Activated CD8-positive, alpha-beta T cell treated with anti-CD3 and anti-CD28 coated beads for 36 hours (primary cell): ENCODE results near the gene IQCK. TPM values are rescaled to one million over a fixed set of nuclear protein-coding genes. Genes with fewer than 3 reads are reported as not detected.

Experiments used
- ATAC-seq: fragments of 200-7000 bp; cut with Tn5 transposase; one replicate; pipeline ENCODE4 v1.10.0; 2021; ENCODE audit warnings: mild to moderate bottlenecking, moderate library complexity
- CTCF ChIA-PET: fragments of 350-600 bp; sonication (Branson Sonifier 250); formaldehyde crosslinking; loops from one replicate; lab custom pipeline; 2021; ENCODE audit warnings: antibody characterized with exemption; lab: Charles Lee
- POLR2A ChIA-PET: fragments of 350-600 bp; sonication (Branson Sonifier 250); formaldehyde crosslinking; loops from one replicate; lab custom pipeline; 2021; ENCODE audit warnings: antibody characterized with exemption; lab: Charles Lee
- DNase-seq: peaks from one replicate; pipeline ENCODE4 v3.0.0-alpha.2; 2020
- H3K27ac Mint-ChIP-seq: one replicate; pipeline ENCODE4 v1.8.0; 2021; ENCODE audit warnings: mild to moderate bottlenecking, mixed read lengths
- H3K27me3 Mint-ChIP-seq: one replicate; pipeline ENCODE4 v1.8.0; 2021; ENCODE audit warnings: mixed read lengths
- H3K36me3 Mint-ChIP-seq: one replicate; pipeline ENCODE4 v1.8.0; 2021; ENCODE audit warnings: low read depth, mixed read lengths
- H3K4me1 Mint-ChIP-seq: one replicate; pipeline ENCODE4 v1.8.0; 2021; ENCODE audit warnings: low read depth, mixed read lengths
- H3K4me3 Mint-ChIP-seq: one replicate; pipeline ENCODE4 v1.8.0; 2021; ENCODE audit warnings: mild to moderate bottlenecking, moderate library complexity, mixed read lengths
- H3K9me3 Mint-ChIP-seq: one replicate; pipeline ENCODE4 v1.8.0; 2021; ENCODE audit warnings: mixed read lengths
- intact Hi-C: fragments of 100-400 bp; cut with micrococcal nuclease; formaldehyde crosslinking; loops from one replicate; pipeline ENCODE4 v1.10.0; 2022
- total RNA-seq, 2 experiments: library from RNA; stranded (reverse); gene quantifications; one replicate each; pipeline ENCODE4 v1.2.3, GENCODE V29; 2021
- TF ChIP-seq, protein P1 (sequence below): fragments of 200-600 bp; IDR thresholded peaks from one replicate; pipeline ENCODE4 v1.8.0; 2022; ENCODE audit warnings: antibody characterized with exemption, mild to moderate bottlenecking

The IQCK gene
- total RNA-seq, 2 experiments from 2014 or later = 1.7 to 3.5 TPM

DNA sequence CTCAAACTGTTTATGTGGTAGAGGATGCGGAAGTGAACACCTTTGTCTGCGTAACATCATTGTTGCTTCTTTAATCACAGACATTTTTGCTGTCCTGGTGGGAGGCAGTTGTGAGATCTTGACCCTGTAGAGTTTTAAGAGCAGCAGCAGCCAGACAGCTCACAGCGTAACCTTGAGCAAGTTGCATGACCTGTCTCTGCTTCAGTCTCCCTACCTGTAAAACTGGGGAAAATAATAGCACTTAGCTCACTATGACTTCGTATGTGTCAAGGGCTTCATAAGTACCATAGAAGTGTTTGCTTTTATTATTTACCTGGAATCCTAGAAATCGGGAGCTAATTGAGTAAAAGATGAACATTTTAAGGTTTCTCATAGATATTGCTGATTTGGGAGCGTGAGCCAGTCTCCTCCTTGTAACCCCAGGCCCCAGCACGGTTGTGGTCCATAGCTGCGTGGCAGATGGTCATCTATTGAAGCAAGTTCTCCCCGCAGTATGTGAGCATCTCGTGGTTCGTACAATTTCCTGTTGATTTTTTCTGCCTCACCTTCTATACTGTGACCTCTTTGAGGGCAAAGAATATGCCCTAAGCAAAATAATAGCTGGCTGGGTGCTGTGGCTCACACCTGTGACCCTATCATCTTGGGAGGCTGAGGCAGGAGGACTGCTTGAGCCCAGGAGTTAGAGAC is 132.2 kb downstream of the IQCK start:
- H3K36me3 Mint-ChIP-seq = no peaks in the 10 kb centered on the region
- ATAC-seq (no peak), DNase-seq (no peak)
- TF ChIP-seq, protein P1, sequence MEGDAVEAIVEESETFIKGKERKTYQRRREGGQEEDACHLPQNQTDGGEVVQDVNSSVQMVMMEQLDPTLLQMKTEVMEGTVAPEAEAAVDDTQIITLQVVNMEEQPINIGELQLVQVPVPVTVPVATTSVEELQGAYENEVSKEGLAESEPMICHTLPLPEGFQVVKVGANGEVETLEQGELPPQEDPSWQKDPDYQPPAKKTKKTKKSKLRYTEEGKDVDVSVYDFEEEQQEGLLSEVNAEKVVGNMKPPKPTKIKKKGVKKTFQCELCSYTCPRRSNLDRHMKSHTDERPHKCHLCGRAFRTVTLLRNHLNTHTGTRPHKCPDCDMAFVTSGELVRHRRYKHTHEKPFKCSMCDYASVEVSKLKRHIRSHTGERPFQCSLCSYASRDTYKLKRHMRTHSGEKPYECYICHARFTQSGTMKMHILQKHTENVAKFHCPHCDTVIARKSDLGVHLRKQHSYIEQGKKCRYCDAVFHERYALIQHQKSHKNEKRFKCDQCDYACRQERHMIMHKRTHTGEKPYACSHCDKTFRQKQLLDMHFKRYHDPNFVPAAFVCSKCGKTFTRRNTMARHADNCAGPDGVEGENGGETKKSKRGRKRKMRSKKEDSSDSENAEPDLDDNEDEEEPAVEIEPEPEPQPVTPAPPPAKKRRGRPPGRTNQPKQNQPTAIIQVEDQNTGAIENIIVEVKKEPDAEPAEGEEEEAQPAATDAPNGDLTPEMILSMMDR = no peak
- ChIA-PET POLR2A (no interaction called here), CTCF (interaction anchor here (1.1 kb wide), 1 partner anchor 58 kb away, joined by 3 read pairs; no protein-coding TSS in a partner anchor)
- H3K4me1 Mint-ChIP-seq = no peaks in the 10 kb centered on the region
- no peaks in the 10 kb centered on the region for H3K9me3 Mint-ChIP-seq
- H3K4me3 Mint-ChIP-seq = no peak overlapping the region
- intact Hi-C loops = no loop called here
- H3K27ac Mint-ChIP-seq = no peak overlapping the region
- peaks cover 7% of the 10 kb centered on the region for H3K27me3 Mint-ChIP-seq

DNA sequence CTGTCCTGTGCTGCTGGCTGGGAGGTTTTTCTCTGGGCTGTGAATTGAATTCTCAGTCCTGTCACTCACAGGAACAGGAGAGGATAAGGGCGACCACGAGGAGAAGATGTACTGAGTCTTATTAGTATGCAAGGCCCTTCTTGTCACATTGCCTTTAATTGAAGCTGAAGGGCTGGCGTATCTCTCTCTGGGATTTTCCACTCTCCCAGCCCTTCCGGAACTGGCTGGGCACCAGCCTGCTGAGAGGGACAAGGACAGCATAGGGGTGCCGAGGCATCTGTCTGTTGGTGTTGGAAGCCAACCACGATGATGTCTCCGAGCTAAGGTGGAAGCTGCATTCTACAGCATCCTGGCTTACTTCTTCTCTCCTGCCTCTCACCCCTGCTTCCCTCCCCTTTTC is 133.4 kb downstream of the IQCK start:
- Mint-ChIP-seq H3K27me3 (peaks cover 7% of the 10 kb centered on the region), H3K36me3 (no peaks in the 10 kb centered on the region), H3K4me3 (no peak overlapping the region), H3K27ac (no peak overlapping the region), H3K9me3 (no peaks in the 10 kb centered on the region), H3K4me1 (no peaks in the 10 kb centered on the region)
- no peak for ATAC-seq
- ChIA-PET POLR2A (no interaction called here), CTCF (no interaction called here)
- intact Hi-C loops = no loop called here
- DNase-seq = no peak
- TF ChIP-seq, protein P1 = no peak

DNA sequence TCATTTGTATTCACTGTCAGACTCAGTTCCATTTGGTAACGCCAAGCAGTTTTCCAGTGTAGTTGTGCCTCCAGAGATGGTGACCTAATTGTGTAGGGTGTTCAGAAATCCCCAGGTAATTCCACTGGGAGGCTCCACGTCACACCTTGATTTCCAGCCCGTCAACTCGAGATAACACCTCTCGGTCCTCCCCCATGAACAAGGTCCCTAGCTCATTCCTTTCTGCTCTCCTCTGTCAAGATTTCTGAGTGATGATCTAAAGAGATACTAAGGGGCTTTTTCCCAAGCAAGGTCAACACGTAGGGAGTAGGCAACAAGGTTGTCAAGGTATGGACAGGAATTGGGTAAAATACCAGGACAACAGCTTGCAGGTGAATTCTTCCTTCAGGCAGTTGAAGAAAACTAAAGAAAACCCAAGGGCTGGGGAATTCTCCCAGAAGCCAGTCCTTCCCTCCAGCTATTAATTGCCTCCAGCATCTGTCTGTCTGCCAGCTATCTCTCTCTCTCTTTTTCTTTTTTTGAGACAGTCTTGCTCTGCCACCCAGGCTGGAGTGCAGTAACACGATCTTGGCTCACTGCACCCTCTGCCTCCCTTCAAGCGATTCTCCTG is 135.2 kb downstream of the IQCK start:
- ATAC-seq = no peak
- Mint-ChIP-seq H3K36me3 (no peaks in the 10 kb centered on the region), H3K4me3 (no peak overlapping the region), H3K27ac (no peak overlapping the region), H3K4me1 (no peaks in the 10 kb centered on the region), H3K27me3 (peaks cover 6% of the 10 kb centered on the region), H3K9me3 (no peaks in the 10 kb centered on the region)
- CTCF ChIA-PET = no interaction called here
- TF ChIP-seq, protein P1 = no peak
- intact Hi-C loops = no loop called here
- DNase-seq = no peak
- POLR2A ChIA-PET = no interaction called here

DNA sequence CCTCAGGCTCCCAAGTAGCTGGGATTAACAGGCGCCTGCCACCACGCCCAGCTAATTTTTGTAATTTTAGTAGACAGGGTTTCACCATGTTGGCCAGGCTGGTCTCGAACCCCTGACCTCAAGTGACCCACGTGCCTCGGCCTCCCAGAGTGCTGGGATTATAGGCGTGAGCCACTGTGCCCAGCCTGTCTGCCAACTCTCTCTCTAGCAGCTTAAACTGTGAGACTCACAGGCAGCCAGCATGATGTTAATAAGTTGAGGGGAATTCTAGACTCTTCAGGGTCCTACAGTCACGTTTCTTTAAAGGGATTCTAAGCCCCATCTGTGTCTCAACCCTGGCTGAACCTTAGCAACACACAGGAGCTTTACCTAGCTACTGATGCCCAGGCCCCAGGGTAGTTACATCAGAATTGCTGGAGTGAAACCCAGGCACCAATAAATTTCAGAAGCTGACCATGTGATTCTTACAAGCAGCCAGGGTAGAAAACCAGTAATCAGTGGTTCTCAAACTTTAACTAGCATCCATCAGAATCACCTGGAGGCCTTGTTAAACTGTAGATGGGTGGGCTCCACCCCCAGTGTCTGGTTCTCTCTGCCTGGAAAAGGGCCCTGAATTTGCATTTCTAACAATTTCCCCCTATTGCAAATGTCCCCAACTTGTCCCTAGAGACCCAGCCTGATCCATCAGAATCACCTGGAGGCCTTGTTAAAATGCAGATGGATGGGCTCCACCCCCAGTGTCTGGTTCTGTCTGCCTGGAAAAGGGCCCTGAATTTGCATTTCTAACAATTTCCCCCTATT is 135.9 kb downstream of the IQCK start:
- POLR2A ChIA-PET = no interaction called here
- Mint-ChIP-seq H3K4me1 (no peaks in the 10 kb centered on the region), H3K27me3 (peaks cover 4% of the 10 kb centered on the region), H3K36me3 (no peaks in the 10 kb centered on the region), H3K4me3 (no peak overlapping the region), H3K9me3 (no peaks in the 10 kb centered on the region), H3K27ac (no peak overlapping the region)
- ATAC-seq = no peak
- intact Hi-C loops = no loop called here
- TF ChIP-seq, protein P1 = no peak
- CTCF ChIA-PET = no interaction called here
- DNase-seq = no peak

DNA sequence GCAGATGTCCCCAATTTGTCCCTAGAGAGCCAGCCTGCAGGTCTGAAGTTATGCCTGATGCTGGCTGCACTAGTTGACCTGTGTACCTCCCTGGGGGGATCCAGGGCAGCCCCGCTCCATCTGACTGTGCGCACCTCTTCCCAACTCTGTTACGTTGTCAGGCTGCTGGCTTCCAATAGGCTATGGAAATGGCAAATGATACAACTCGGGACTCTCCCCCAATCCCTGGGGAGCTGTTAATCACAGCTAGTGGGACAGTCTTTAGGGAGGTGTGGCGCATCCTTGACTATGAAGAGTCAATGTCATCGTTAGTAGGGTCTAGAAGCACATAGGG is 136.4 kb downstream of the IQCK start:
- no peaks in the 10 kb centered on the region for H3K36me3 Mint-ChIP-seq
- ChIA-PET POLR2A (no interaction called here), CTCF (no interaction called here)
- H3K27ac Mint-ChIP-seq = no peak overlapping the region
- TF ChIP-seq, protein P1 = no peak
- no peak for DNase-seq
- peaks cover 4% of the 10 kb centered on the region for H3K27me3 Mint-ChIP-seq
- no peak for ATAC-seq
- no peaks in the 10 kb centered on the region for H3K4me1 Mint-ChIP-seq
- no peaks in the 10 kb centered on the region for H3K9me3 Mint-ChIP-seq
- intact Hi-C loops = no loop called here
- H3K4me3 Mint-ChIP-seq = no peak overlapping the region
